Raji (cell line): ENCODE data around the gene TMEM120A.

Source experiments
- POLR2A ChIP-seq: IDR thresholded peaks from 2 replicates; pipeline ENCODE4 v1.6.1; 2011; ENCODE audit warnings: low read depth, low read length, control low read depth; ENCODE audit not compliant: insufficient read depth

The TMEM120A gene

GRCh38 chr7:75994388-75995051 is at the start of gene TMEM120A:
Gene TMEM120A, minus strand, starts transcription at chr7:75994595. Its CDS starts 25 bp downstream, at chr7:75994570.
- TF ChIP-seq POLR2A, result peak; percentile 96

GRCh38 chr7:76040126-76040525 is 45.7 kb upstream of the TMEM120A start:
- no peak for TF ChIP-seq POLR2A

GRCh38 chr7:76037310-76037709 is 42.9 kb upstream of the TMEM120A start:
- no peak for TF ChIP-seq POLR2A

- TF ChIP-seq POLR2A, result no peak
These were observed 37.6 kb upstream of the TMEM120A start for GRCh38 chr7:76031964-76032363.

GRCh38 chr7:76023002-76023401 is 28.6 kb upstream of the TMEM120A start:
- TF ChIP-seq POLR2A, result no peak

GRCh38 chr7:76022026-76022780 is 27.8 kb upstream of the TMEM120A start:
- no peak for TF ChIP-seq POLR2A

GRCh38 chr7:76020031-76020714 is 25.8 kb upstream of the TMEM120A start:
- no peak for TF ChIP-seq POLR2A

GRCh38 chr7:76016191-76016947 is 22.0 kb upstream of the TMEM120A start:
- TF ChIP-seq POLR2A, result no peak

GRCh38 chr7:76011442-76011861 is 17.1 kb upstream of the TMEM120A start:
- no peak for TF ChIP-seq POLR2A

- no peak for TF ChIP-seq POLR2A
These were observed 15.5 kb upstream of the TMEM120A start for GRCh38 chr7:76009672-76010600.

- TF ChIP-seq POLR2A, result no peak
These were observed 13.8 kb upstream of the TMEM120A start for GRCh38 chr7:76008156-76008687.

GRCh38 chr7:76003351-76003750 is 9.0 kb upstream of the TMEM120A start:
- TF ChIP-seq POLR2A, result no peak

- no peak for TF ChIP-seq POLR2A
These were observed 8.4 kb upstream of the TMEM120A start for GRCh38 chr7:76002822-76003221.

- no peak for TF ChIP-seq POLR2A
These were observed 7.7 kb upstream of the TMEM120A start for GRCh38 chr7:76002139-76002538.
